ENCODE results near the gene COL15A1.

DNA sequence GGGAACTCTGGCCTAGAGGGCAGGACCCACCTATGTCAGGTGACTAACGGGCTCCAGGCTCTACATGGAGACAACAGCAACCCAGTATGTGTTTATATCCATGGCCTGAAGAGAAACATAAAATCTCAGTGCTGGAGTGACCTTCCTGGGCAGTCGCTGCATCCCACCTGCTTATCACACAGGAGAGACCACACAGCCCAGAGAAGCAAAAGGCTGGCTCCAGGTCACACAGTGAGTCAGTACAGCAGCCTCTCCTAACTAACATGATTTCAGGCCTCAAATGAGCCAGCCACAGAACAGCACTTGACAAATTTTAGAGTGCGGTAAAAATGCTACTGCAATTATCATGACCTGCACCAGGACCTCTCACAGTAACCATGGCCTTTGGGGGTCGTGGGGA is 107.2 kb downstream of the COL15A1 start:
- no peak for TF ChIP-seq POLR2A (IDR thresholded peaks at IDR 0.05)
- TF ChIP-seq, protein P1, sequence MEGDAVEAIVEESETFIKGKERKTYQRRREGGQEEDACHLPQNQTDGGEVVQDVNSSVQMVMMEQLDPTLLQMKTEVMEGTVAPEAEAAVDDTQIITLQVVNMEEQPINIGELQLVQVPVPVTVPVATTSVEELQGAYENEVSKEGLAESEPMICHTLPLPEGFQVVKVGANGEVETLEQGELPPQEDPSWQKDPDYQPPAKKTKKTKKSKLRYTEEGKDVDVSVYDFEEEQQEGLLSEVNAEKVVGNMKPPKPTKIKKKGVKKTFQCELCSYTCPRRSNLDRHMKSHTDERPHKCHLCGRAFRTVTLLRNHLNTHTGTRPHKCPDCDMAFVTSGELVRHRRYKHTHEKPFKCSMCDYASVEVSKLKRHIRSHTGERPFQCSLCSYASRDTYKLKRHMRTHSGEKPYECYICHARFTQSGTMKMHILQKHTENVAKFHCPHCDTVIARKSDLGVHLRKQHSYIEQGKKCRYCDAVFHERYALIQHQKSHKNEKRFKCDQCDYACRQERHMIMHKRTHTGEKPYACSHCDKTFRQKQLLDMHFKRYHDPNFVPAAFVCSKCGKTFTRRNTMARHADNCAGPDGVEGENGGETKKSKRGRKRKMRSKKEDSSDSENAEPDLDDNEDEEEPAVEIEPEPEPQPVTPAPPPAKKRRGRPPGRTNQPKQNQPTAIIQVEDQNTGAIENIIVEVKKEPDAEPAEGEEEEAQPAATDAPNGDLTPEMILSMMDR (IDR thresholded peaks at IDR 0.05 in 8 of 11, conservative IDR thresholded peaks at IDR 0.05 in 3 of 11) = no peak
- no peak for TF ChIP-seq POLR2AphosphoS5 (IDR thresholded peaks at IDR 0.05)

Measured in spleen (tissue), 7 donors.